Measurements from ENCODE around the gene USP17L29.
"Not testable (repeated sequence)": the region's sequence is repeated elsewhere in the genome, so short reads cannot be mapped to it uniquely, and the experiment has no call there.

Gene USP17L29

GRCh38 chr4:9353338-9353737, at the start of gene USP17L29:
Gene USP17L29, plus strand, starts transcription at chr4:9353638. Its CDS starts 0 bp downstream, at chr4:9353638.
- not testable (repeated sequence) for DNase-seq

- not testable (repeated sequence) for DNase-seq
Observed at GRCh38 chr4:9324191-9324590, 29.2 kb upstream of the USP17L29 start.

GRCh38 chr4:9324865-9325264, 28.6 kb upstream of the USP17L29 start, which contains the start of gene USP17L24:
Gene USP17L24, plus strand, starts transcription at chr4:9325165. Its CDS starts 0 bp downstream, at chr4:9325165.
- DNase-seq = not testable (repeated sequence)

GRCh38 chr4:9329611-9330010, 23.8 kb upstream of the USP17L29 start, which contains the start of gene USP17L25:
Gene USP17L25, plus strand, starts transcription at chr4:9329911. Its CDS starts 0 bp downstream, at chr4:9329911.
- not testable (repeated sequence) for DNase-seq

- not testable (repeated sequence) for DNase-seq
Observed at GRCh38 chr4:9334358-9334757, 19.1 kb upstream of the USP17L29 start, which contains the start of gene USP17L26. Gene USP17L26, plus strand, starts transcription at chr4:9334658. Its CDS starts 0 bp downstream, at chr4:9334658.

- DNase-seq = not testable (repeated sequence)
Observed at GRCh38 chr4:9339103-9339502, 14.3 kb upstream of the USP17L29 start, which contains the start of gene USP17L5. Gene USP17L5, plus strand, starts transcription at chr4:9339403. Its CDS starts 0 bp downstream, at chr4:9339403.

DNA sequence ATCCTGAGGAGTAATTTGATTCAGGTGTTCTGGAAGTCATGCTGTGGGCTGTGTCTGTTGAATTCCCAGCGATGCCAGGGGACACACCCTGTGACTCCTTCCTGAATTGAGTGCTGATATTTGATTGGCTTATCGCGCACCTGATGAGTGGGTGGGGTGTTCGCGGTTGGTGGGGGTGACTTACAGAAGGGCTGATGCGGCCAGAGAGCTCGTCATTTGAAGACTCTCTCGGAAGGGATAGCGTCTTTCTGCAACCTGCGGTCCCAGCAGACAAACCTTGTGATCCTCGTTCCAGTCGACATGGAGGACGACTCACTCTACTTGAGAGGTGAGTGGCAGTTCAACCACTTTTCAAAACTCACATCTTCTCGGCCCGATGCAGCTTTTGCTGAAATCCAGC, 9.6 kb upstream of the USP17L29 start, which contains the start of gene USP17L27:
Gene USP17L27, plus strand, starts transcription at position 301 of the 400 bp plus-strand sequence. Its CDS starts 0 bp downstream, at position 301.
- DNase-seq = not testable (repeated sequence)

- not testable (repeated sequence) for DNase-seq
Observed at GRCh38 chr4:9348593-9348992, 4.8 kb upstream of the USP17L29 start, which contains the start of gene USP17L28. Gene USP17L28, plus strand, starts transcription at chr4:9348893. Its CDS starts 0 bp downstream, at chr4:9348893.

GRCh38 chr4:9350866-9351265, 2.6 kb upstream of the USP17L29 start:
- DNase-seq = not testable (repeated sequence)

- DNase-seq = not testable (repeated sequence)
Observed at GRCh38 chr4:9362829-9363228, 9.4 kb downstream of the USP17L29 start, which contains the start of gene USP17L30. Gene USP17L30, plus strand, starts transcription at chr4:9363129. Its CDS starts 0 bp downstream, at chr4:9363129.

GRCh38 chr4:9379881-9380280, 26.4 kb downstream of the USP17L29 start:
- not testable (repeated sequence) for DNase-seq

DNA sequence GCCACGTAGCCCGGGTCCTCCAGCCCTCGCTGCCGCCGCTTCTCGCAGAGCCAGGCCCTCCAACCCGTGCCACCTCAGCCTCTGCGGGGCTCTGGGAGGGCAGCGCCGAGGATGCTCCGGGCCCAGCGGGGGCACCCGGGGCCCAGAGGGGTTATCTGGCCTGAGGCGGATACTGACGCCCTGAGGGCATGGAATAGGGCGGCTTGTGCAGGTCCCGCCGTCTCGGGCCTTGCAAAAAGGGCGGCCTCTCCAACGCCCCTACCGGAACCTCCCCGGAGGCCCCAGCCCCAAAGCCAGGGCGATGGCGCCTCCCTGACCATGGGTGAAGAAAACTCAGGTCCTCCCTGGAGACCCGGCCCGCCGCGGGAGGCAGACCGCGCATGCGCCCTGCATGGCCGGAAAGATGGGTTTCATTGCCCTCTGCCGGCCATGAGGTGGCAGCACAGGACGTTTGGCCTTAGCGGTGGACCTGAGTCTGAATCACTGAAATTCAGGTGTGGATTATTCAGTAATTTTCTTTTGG, 27.6 kb downstream of the USP17L29 start:
- DNase-seq = not testable (repeated sequence)

- DNase-seq = no peak
Observed at GRCh38 chr4:9384126-9384525, 30.7 kb downstream of the USP17L29 start.

DNA sequence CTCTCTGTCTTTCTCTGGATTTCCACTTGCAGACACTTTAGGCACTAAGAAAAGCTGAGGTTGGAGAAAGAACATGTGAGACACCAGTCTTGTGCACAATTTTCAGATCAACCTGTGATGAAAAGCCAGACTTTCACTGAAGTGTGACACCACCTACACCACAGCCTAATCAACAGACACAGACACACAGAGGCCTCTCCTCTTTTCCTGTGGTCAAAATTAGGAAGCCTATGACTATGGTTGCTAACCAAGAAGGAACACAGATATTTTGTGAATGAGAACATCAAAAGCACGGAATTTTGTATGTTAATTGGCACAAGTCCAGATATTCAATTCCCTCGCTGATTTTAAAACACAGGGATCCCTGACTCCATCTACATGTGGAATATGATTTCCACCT, 35.6 kb downstream of the USP17L29 start:
- DNase-seq = not testable (repeated sequence)
